Body of pancreas (tissue), 4 donors: ENCODE results near the gene ARHGEF2. TPM values are rescaled to one million over a fixed set of nuclear protein-coding genes. Genes with fewer than 3 reads are reported as not detected.

Source experiments
- ATAC-seq: fragments of 150-250 bp; one replicate; pipeline ENCODE4 v1.9.1; 2016
- DNase-seq, 4 donors: peaks; one replicate each; pipeline ENCODE4 v3.0.0-alpha.2; 2019
- H3K27ac ChIP-seq, 4 donors: fragments of 200-600 bp; sonication (generic); 1 replicate in 3 of 4; 2 replicates in 1 of 4; pipeline versions ENCODE4 v1.5.1 to v1.6.1; 2016 to 2019; ENCODE audit warnings: mild to moderate bottlenecking in 1 of 4, mixed read lengths in 1 of 4, moderate library complexity in 1 of 4
- H3K27me3 ChIP-seq, 2 donors: fragments of 200-600 bp; sonication (generic); one replicate each; pipeline ENCODE4 v1.6.0; 2016; ENCODE audit warnings: mild to moderate bottlenecking in 1 of 2
- H3K36me3 ChIP-seq, 2 donors: fragments of 200-600 bp; sonication (generic); replicated peaks in 1 of 2; 2 replicates each; pipeline ENCODE4 v1.5.1; 2016; ENCODE audit warnings: low read depth in 2 of 2; ENCODE audit not compliant: insufficient read depth in 1 of 2
- H3K4me1 ChIP-seq: fragments of 200-600 bp; sonication (generic); one replicate; pipeline ENCODE4 v1.6.0; 2016
- H3K4me3 ChIP-seq, 2 donors: fragments of 200-600 bp; sonication (generic); 1 replicate in 1 of 2; 2 replicates in 1 of 2; pipeline ENCODE4 v1.5.1; 2016 to 2019
- H3K9me3 ChIP-seq, 3 donors: fragments of 200-600 bp; sonication (generic); 1 replicate in 2 of 3; 2 replicates in 1 of 3; pipeline ENCODE4 v1.5.1; 2016
- POLR2A ChIP-seq, 3 donors: fragments of 450-650 bp; IDR thresholded peaks; one replicate each; pipeline ENCODE4 v1.6.1; 2016; ENCODE audit warnings: antibody characterized with exemption in 3 of 3, mild to moderate bottlenecking in 2 of 3
- WGBS, 2 donors: methylation state at CpG; one replicate each; pipeline ENCODE4 v1.1.5; 2017; 5-methylcytosine and 5-hydroxymethylcytosine counted together
- intact Hi-C: fragments of 100-400 bp; cut with DNase I; formaldehyde crosslinking; loops from one replicate; pipeline ENCODE4 v1.15.1; 2023
- total RNA-seq, 2 donors: library from RNA; depleted of rRNA; stranded (reverse); fragments of >200 nt; gene quantifications; one replicate each; pipeline ENCODE4 v1.1.0, GENCODE V29; 2016
- TF ChIP-seq, protein P1 (sequence below), 7 experiments: fragments of 450-650 bp in 4 of 7; fragments of 200-600 bp in 3 of 7; sonication (generic) in 3 of 7; IDR thresholded peaks; one replicate each; pipeline ENCODE4 v1.5.1; 2016 to 2019; ENCODE audit warnings: antibody characterized with exemption in 7 of 7

Gene ARHGEF2
- total RNA-seq, 2 donors from 2014 or later = 31.9 to 32.6 TPM

DNA sequence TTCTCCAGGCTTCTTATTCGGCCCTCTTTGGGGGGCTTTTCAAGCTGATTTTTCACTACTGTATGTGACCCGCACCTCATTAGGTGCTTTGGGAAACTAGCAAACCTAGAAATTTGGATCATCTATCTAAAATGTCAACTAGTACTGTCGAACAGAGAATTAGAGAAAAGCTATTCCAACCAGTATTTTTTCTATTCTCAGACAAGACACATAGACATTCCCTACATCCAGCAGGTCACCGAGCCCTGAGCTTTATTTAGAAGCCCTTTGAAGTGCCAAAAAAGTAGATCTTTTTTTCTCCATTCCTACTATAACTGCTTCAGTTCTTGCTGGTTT lies 42.7 kb upstream of the ARHGEF2 start:
- Histone ChIP-seq H3K27ac (peak overlapping the region in 3 of 4 donors; percentile 59 to 86 (median 76)), H3K36me3 (peaks cover 0 to 12% of the 10 kb centered on the region in 2 donors), H3K9me3 (no peaks in the 10 kb centered on the region), H3K4me3 (peak overlapping the region in 1 of 2 donors; percentile 81), H3K4me1 (peaks cover 22% of the 10 kb centered on the region), H3K27me3 (no peaks in the 10 kb centered on the region)
- WGBS, 2 donors = 2 to 4% methylated on average over 4 of the region's 4 CpGs
- intact Hi-C loops = no loop called here
- DNase-seq (no peak), ATAC-seq (no peak)
- no peak for TF ChIP-seq POLR2A (IDR thresholded peaks at IDR 0.05)
- TF ChIP-seq, protein P1, sequence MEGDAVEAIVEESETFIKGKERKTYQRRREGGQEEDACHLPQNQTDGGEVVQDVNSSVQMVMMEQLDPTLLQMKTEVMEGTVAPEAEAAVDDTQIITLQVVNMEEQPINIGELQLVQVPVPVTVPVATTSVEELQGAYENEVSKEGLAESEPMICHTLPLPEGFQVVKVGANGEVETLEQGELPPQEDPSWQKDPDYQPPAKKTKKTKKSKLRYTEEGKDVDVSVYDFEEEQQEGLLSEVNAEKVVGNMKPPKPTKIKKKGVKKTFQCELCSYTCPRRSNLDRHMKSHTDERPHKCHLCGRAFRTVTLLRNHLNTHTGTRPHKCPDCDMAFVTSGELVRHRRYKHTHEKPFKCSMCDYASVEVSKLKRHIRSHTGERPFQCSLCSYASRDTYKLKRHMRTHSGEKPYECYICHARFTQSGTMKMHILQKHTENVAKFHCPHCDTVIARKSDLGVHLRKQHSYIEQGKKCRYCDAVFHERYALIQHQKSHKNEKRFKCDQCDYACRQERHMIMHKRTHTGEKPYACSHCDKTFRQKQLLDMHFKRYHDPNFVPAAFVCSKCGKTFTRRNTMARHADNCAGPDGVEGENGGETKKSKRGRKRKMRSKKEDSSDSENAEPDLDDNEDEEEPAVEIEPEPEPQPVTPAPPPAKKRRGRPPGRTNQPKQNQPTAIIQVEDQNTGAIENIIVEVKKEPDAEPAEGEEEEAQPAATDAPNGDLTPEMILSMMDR (IDR thresholded peaks at IDR 0.05) = no peak

DNA sequence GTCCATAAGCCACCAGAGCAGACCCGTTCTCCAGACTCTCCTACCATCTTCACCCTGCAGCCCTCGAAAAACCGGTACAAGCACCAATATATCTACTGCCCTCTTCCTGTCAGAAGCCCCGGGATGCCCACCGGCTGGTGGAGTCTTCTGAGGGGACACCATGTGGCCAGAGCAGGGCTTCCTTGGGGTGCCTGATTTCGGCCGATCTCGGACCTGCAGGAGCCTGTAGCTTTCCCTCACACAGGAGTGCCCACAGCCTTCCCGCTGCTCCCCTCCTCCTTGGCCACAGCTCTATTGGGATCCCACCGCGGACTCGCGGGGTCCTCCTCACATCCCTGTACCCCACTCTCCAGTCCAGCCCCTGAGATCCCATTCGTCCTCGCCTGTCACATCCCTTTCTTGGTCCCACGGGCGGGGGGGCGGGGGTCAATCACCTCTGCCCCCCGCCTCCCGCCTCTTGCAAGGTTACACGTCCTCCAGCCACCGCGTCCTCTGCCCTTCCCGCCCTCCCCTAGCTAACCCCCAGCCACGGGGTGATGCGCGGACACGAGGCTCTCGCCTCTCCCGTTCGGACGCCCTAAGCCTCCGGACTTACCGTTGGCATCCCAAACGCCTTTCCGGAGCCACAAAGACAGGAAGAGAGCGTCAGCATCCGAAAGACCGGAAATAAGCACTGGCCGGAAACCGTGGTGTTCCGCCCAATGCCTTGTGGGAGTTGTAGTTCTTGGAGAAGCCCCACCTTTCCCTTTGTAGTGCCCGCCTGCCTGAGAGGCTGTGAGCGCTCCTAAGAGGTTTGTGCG lies 42.1 kb upstream of the ARHGEF2 start, which contains the start of gene SSR2:
TSS of gene SSR2 (minus strand) at position 659 of the 800 bp plus-strand sequence. CDS start 784 bp downstream, outside the sequence.
- peak within 1 kb of the TSS; percentile 59 to 90 (median 81) for H3K27ac ChIP-seq
- intact Hi-C loops = no loop called here
- ATAC-seq = peak; percentile 96
- 0 to 1% methylated on average over 23 to 44 of the region's 45 CpGs for WGBS, 2 donors
- peak; percentile 86 to 91 (median 88) for DNase-seq
- peaks cover 18% of the 10 kb centered on the region for H3K4me1 ChIP-seq
- peaks cover 0 to 12% of the 10 kb centered on the region in 2 donors for H3K36me3 ChIP-seq
- H3K9me3 ChIP-seq = no peaks in the 10 kb centered on the region
- peak within 1 kb of the TSS; percentile 81 to 85 for H3K4me3 ChIP-seq
- peak; percentile 26 to 67 (median 62) for TF ChIP-seq POLR2A (IDR thresholded peaks at IDR 0.05)
- TF ChIP-seq, protein P1 (IDR thresholded peaks at IDR 0.05) = no peak
- H3K27me3 ChIP-seq = no peaks in the 10 kb centered on the region

DNA sequence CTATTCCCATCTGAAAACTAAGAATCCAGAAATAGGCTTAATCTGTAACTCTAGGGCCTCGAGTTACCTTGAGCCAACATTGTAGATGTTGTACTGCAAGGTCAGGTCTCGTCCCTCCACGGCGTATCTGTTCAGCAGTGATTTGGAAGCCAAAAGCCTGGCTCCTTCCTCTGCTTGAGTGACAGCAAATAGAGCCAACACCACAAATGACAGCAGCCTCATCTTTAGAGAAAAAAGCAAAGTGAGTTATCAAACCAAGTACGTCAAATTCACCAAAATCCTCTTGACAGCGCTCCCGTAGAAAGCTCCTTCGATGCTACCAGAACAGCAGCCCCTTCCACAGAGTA lies 41.6 kb upstream of the ARHGEF2 start:
- TF ChIP-seq POLR2A (IDR thresholded peaks at IDR 0.05) = no peak
- TF ChIP-seq, protein P1 (IDR thresholded peaks at IDR 0.05) = no peak
- Histone ChIP-seq H3K4me3 (peak overlapping the region; percentile 81 to 85), H3K9me3 (no peaks in the 10 kb centered on the region), H3K27me3 (no peaks in the 10 kb centered on the region), H3K27ac (peak overlapping the region in 3 of 4 donors; percentile 59 to 86 (median 76)), H3K36me3 (peaks cover 0 to 13% of the 10 kb centered on the region in 2 donors), H3K4me1 (peaks cover 18% of the 10 kb centered on the region)
- WGBS, 2 donors = 7 to 43% methylated on average over 7 to 8 of the region's 8 CpGs
- DNase-seq (no peak), ATAC-seq (no peak)
- intact Hi-C loops = no loop called here

GRCh38 chr1:156014829-156015228 lies 36.5 kb upstream of the ARHGEF2 start:
- Histone ChIP-seq H3K27ac (no peak overlapping the region), H3K27me3 (no peaks in the 10 kb centered on the region), H3K4me1 (peaks cover 14% of the 10 kb centered on the region), H3K9me3 (no peaks in the 10 kb centered on the region), H3K4me3 (no peak overlapping the region), H3K36me3 (peaks cover 0 to 36% of the 10 kb centered on the region in 2 donors)
- ATAC-seq = no peak
- 85 to 86% methylated on average over 7 of the region's 7 CpGs for WGBS, 2 donors
- no peak for DNase-seq
- intact Hi-C loops = no loop called here
- no peak for TF ChIP-seq POLR2A (IDR thresholded peaks at IDR 0.05)
- TF ChIP-seq, protein P1 (IDR thresholded peaks at IDR 0.05) = no peak
